ENCODE data around the gene NUP85. TPM values are rescaled to one million over a fixed set of nuclear protein-coding genes. Genes with fewer than 3 reads are reported as not detected.

The NUP85 gene
- total RNA-seq, 1 donor from 2014 or later, result 21.2 TPM

GRCh38 chr17:75242461-75243042 lies 37.1 kb downstream of the NUP85 start:
- peaks cover 31% of the 10 kb centered on the region for H3K4me1 ChIP-seq
- no peak overlapping the region for H3K27ac ChIP-seq (replicated peaks)
- no peak for DNase-seq
- H3K36me3 ChIP-seq, result peaks cover 90% of the 10 kb centered on the region
- no peaks in the 10 kb centered on the region for H3K9me3 ChIP-seq (replicated peaks)
- no peaks in the 10 kb centered on the region for H3K27me3 ChIP-seq (ENCODE audit: low read depth)
- no peak overlapping the region for H3K4me3 ChIP-seq
- intact Hi-C loops (cut with micrococcal nuclease), result no loop called here
- TF ChIP-seq CTCF (IDR thresholded peaks at IDR 0.05; ENCODE audit: borderline replicate concordance), result no peak

GRCh38 chr17:75244133-75244866 lies 38.8 kb downstream of the NUP85 start:
- peaks cover 19% of the 10 kb centered on the region for H3K4me1 ChIP-seq
- H3K4me3 ChIP-seq, result no peak overlapping the region
- no peaks in the 10 kb centered on the region for H3K27me3 ChIP-seq (ENCODE audit: low read depth)
- peaks cover 75% of the 10 kb centered on the region for H3K36me3 ChIP-seq
- intact Hi-C loops (cut with micrococcal nuclease), result no loop called here
- H3K9me3 ChIP-seq (replicated peaks), result no peaks in the 10 kb centered on the region
- DNase-seq, result no peak
- no peak overlapping the region for H3K27ac ChIP-seq (replicated peaks)
- TF ChIP-seq CTCF (IDR thresholded peaks at IDR 0.05; ENCODE audit: borderline replicate concordance), result no peak

- DNase-seq, result no peak
- H3K9me3 ChIP-seq (replicated peaks), result no peaks in the 10 kb centered on the region
- intact Hi-C loops (cut with micrococcal nuclease), result no loop called here
- H3K4me1 ChIP-seq, result peaks cover 26% of the 10 kb centered on the region
- H3K27me3 ChIP-seq (ENCODE audit: low read depth), result no peaks in the 10 kb centered on the region
- no peak overlapping the region for H3K27ac ChIP-seq (replicated peaks)
- H3K4me3 ChIP-seq, result no peak overlapping the region
- peaks cover 68% of the 10 kb centered on the region for H3K36me3 ChIP-seq
- no peak for TF ChIP-seq CTCF (IDR thresholded peaks at IDR 0.05; ENCODE audit: borderline replicate concordance)
Measured at GRCh38 chr17:75245011-75245410, 39.5 kb downstream of the NUP85 start.

- Histone ChIP-seq H3K36me3 (peaks cover 54% of the 10 kb centered on the region), H3K27me3 (ENCODE audit: low read depth) (no peaks in the 10 kb centered on the region), H3K9me3 (replicated peaks) (no peaks in the 10 kb centered on the region), H3K27ac (replicated peaks) (no peak overlapping the region), H3K4me3 (no peak overlapping the region), H3K4me1 (peaks cover 22% of the 10 kb centered on the region)
- intact Hi-C loops (cut with micrococcal nuclease), result no loop called here
- no peak for DNase-seq
- TF ChIP-seq CTCF (IDR thresholded peaks at IDR 0.05; ENCODE audit: borderline replicate concordance), result no peak
Measured at GRCh38 chr17:75246404-75246803, 40.9 kb downstream of the NUP85 start.

GRCh38 chr17:75249564-75249963 lies 44.1 kb downstream of the NUP85 start:
- peak overlapping the region; percentile 69 for H3K27ac ChIP-seq (replicated peaks)
- DNase-seq, result no peak
- TF ChIP-seq CTCF (IDR thresholded peaks at IDR 0.05; ENCODE audit: borderline replicate concordance), result no peak
- intact Hi-C loops (cut with micrococcal nuclease), result no loop called here
- no peaks in the 10 kb centered on the region for H3K9me3 ChIP-seq (replicated peaks)
- H3K27me3 ChIP-seq (ENCODE audit: low read depth), result no peaks in the 10 kb centered on the region
- H3K36me3 ChIP-seq, result peaks cover 22% of the 10 kb centered on the region
- peak overlapping the region; percentile 48 for H3K4me3 ChIP-seq
- H3K4me1 ChIP-seq, result peaks cover 18% of the 10 kb centered on the region
